GM19452 (cell line): ENCODE data around the gene CYFIP1.

Source experiments
- ATAC-seq: cut with Tn5 transposase; IDR thresholded peaks from one replicate; pipeline ENCODE4 v1.9.1; 2021; ENCODE audit not compliant: unreplicated experiment

The CYFIP1 gene

GRCh38 chr15:22823495-22824128 lies 156.6 kb downstream of the CYFIP1 start:
- ATAC-seq: no peak

GRCh38 chr15:22819651-22820050 lies 160.5 kb downstream of the CYFIP1 start:
- ATAC-seq: no peak
